ENCODE results near the gene CDK9.
"Not testable (repeated sequence)": the region's sequence is repeated elsewhere in the genome, so short reads cannot be mapped to it uniquely, and the experiment has no call there.

Gene CDK9

GRCh38 chr9:127785933-127786772, at the start of gene CDK9:
CDK9 (plus strand) TSS chr9:127786034; CDS start chr9:127786149, 115 bp downstream.
- peak; percentile 85 to 91 (median 87) for DNase-seq (ENCODE audit: low read depth in 3 of 3)

GRCh38 chr9:127738666-127739065, 47.2 kb upstream of the CDK9 start:
- DNase-seq (ENCODE audit: low read depth in 3 of 3): no peak

- no peak for DNase-seq (ENCODE audit: low read depth in 3 of 3)
These were observed 46.1 kb upstream of the CDK9 start for GRCh38 chr9:127739614-127740330.

- DNase-seq (ENCODE audit: low read depth in 3 of 3): no peak
These were observed 43.9 kb upstream of the CDK9 start for GRCh38 chr9:127741831-127742434.

GRCh38 chr9:127742435-127743088, 43.3 kb upstream of the CDK9 start:
- no peak for DNase-seq (ENCODE audit: low read depth in 3 of 3)

GRCh38 chr9:127744398-127745110, 41.3 kb upstream of the CDK9 start:
- DNase-seq (ENCODE audit: low read depth in 3 of 3): no peak

- DNase-seq (ENCODE audit: low read depth in 3 of 3): no peak
These were observed 38.8 kb upstream of the CDK9 start for GRCh38 chr9:127746959-127747569.

GRCh38 chr9:127749090-127749787, 36.6 kb upstream of the CDK9 start:
- DNase-seq (ENCODE audit: low read depth in 3 of 3): no peak

- no peak for DNase-seq (ENCODE audit: low read depth in 3 of 3)
These were observed 34.4 kb upstream of the CDK9 start for GRCh38 chr9:127751269-127752054.

- DNase-seq (ENCODE audit: low read depth in 3 of 3): no peak
These were observed 32.7 kb upstream of the CDK9 start for GRCh38 chr9:127753148-127753547.

GRCh38 chr9:127753622-127754021, 32.2 kb upstream of the CDK9 start:
- DNase-seq (ENCODE audit: low read depth in 3 of 3): no peak

GRCh38 chr9:127754099-127755060, 31.5 kb upstream of the CDK9 start:
- no peak for DNase-seq (ENCODE audit: low read depth in 3 of 3)

- DNase-seq (ENCODE audit: low read depth in 3 of 3): no peak
These were observed 30.5 kb upstream of the CDK9 start for GRCh38 chr9:127755061-127756060.

- DNase-seq (ENCODE audit: low read depth in 3 of 3): no peak
These were observed 29.6 kb upstream of the CDK9 start for GRCh38 chr9:127756233-127756632.

- not testable (repeated sequence) for DNase-seq (ENCODE audit: low read depth in 3 of 3)
These were observed 29.1 kb upstream of the CDK9 start for GRCh38 chr9:127756776-127757175.

GRCh38 chr9:127758843-127759242, 27.0 kb upstream of the CDK9 start:
- DNase-seq (ENCODE audit: low read depth in 3 of 3): no peak

GRCh38 chr9:127761061-127761460, 24.8 kb upstream of the CDK9 start:
- no peak for DNase-seq (ENCODE audit: low read depth in 3 of 3)

All from stimulated activated CD4-positive, alpha-beta T cell treated with anti-CD3 and anti-CD28 coated beads, TNF-alpha, amount 100 ng/mL, for 24 hours (primary cell).